Bronchial epithelial cell (primary cell): Measurements from ENCODE around the gene PAH. TPM values are rescaled to one million over a fixed set of nuclear protein-coding genes. Genes with fewer than 3 reads are reported as not detected.

Source experiments
- DNase-seq: peaks from one replicate; pipeline ENCODE4 v3.0.0-alpha.2; 2010; ENCODE audit warnings: low read depth
- FAIRE-seq: peaks from 2 replicates; lab custom pipeline; 2011; peaks lifted over from hg19 to GRCh38; lab: Jason Lieb, UNC
- H3K27me3 ChIP-seq: 2 replicates; pipeline ENCODE4 v1.5.1; 2011; ENCODE audit warnings: low read length; ENCODE audit not compliant: control insufficient read depth, insufficient read depth
- H3K36me3 ChIP-seq: 2 replicates; pipeline ENCODE4 v1.5.1; 2011; ENCODE audit warnings: low read length; ENCODE audit not compliant: control insufficient read depth, insufficient read depth
- H3K4me3 ChIP-seq: 2 replicates; pipeline ENCODE4 v1.5.1; 2011; ENCODE audit warnings: mild to moderate bottlenecking, low read depth, low read length, control low read depth
- CTCF ChIP-seq: IDR thresholded peaks from 2 replicates; pipeline ENCODE4 v1.5.1; 2011; ENCODE audit warnings: mild to moderate bottlenecking, moderate library complexity, low read length, control low read depth, inconsistent platforms; ENCODE audit not compliant: insufficient read depth, severe bottlenecking
- total RNA-seq: library from RNA; depleted of rRNA; stranded (reverse); fragments of >200 nt; gene quantifications from 2 replicates; pipeline ENCODE4 v1.2.1, GENCODE V29; 2014

The PAH gene
- total RNA-seq, 1 donor from 2014 or later = not detected

- H3K36me3 ChIP-seq = no peaks in the 10 kb centered on the region
- FAIRE-seq = no peak
- no peak for DNase-seq
- TF ChIP-seq CTCF = no peak
- no peaks in the 10 kb centered on the region for H3K27me3 ChIP-seq
- H3K4me3 ChIP-seq = no peak overlapping the region
Measured at GRCh38 chr12:102793921-102794320, 123.1 kb downstream of the PAH start.

Other genes with a start within 250 kb of the PAH start
- gene ASCL1, start 40.4 kb upstream of the PAH start, total RNA-seq = not detected in 2 replicates